AG04449 (cell line): ENCODE results near the gene CDYL2.

Source experiments
- CTCF ChIA-PET: fragments of 350-600 bp; formaldehyde crosslinking; extraction: SDS; loops from one replicate; lab custom pipeline; 2021; ENCODE audit warnings: antibody characterized with exemption; lab: Yijun Ruan, JAX
- POLR2A ChIA-PET: fragments of 400-600, 350-600 bp; formaldehyde crosslinking; extraction: SDS; loops from one replicate; lab custom pipeline; 2020; ENCODE audit warnings: antibody characterized with exemption, inconsistent platforms; lab: Yijun Ruan, JAX
- DNase-seq: peaks from one replicate; pipeline ENCODE4 v3.0.0-alpha.2; 2010; ENCODE audit warnings: low read depth, low spot score
- H3K4me3 ChIP-seq: 2 replicates; pipeline ENCODE4 v1.5.1; 2011; ENCODE audit warnings: low read depth, mild to moderate bottlenecking, control low read depth, low read length
- CTCF ChIP-seq: IDR thresholded peaks from one replicate; pipeline ENCODE4 v1.5.1; 2011; ENCODE audit warnings: mild to moderate bottlenecking, moderate library complexity, low read length, control low read depth, inconsistent platforms; ENCODE audit not compliant: insufficient read depth; ENCODE audit errors: missing control alignments

Gene CDYL2

GRCh38 chr16:80607204-80607603 lies 197.2 kb downstream of the CDYL2 start:
- no peak overlapping the region for H3K4me3 ChIP-seq
- ChIA-PET CTCF (no interaction called here), POLR2A (no interaction called here)
- TF ChIP-seq CTCF = no peak
- DNase-seq = no peak

GRCh38 chr16:80606221-80606766 lies 198.1 kb downstream of the CDYL2 start:
- POLR2A ChIA-PET = no interaction called here
- DNase-seq = no peak
- CTCF ChIA-PET = no interaction called here
- H3K4me3 ChIP-seq = no peak overlapping the region
- no peak for TF ChIP-seq CTCF

GRCh38 chr16:80604600-80605355 lies 199.6 kb downstream of the CDYL2 start:
- no peak for TF ChIP-seq CTCF
- no peak for DNase-seq
- H3K4me3 ChIP-seq = no peak overlapping the region
- CTCF ChIA-PET = no interaction called here
- POLR2A ChIA-PET = no interaction called here

DNA sequence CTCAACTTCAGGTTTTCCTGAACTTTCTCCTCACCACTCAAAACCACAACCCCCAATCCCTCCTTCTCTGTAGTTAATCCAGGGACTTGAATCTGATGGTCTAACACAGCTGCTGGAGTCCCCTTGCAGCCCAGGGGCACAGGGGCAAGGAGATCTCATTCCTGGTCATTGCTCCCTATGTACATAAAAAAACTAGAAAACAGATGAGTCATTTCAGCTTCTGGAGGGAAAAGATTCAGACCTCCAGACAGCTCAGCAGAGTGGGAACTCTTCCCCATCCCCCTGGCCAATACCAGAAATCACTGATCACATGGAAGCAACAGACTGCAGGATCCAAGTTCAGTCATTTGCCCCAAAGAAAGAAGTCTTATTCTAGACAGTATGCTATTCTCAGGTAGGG lies 201.5 kb downstream of the CDYL2 start:
- no peak for TF ChIP-seq CTCF
- POLR2A ChIA-PET = no interaction called here
- CTCF ChIA-PET = interaction anchor here (1.5 kb wide), 1 partner anchor 10 kb away, joined by 4 read pairs; no protein-coding TSS in a partner anchor
- H3K4me3 ChIP-seq = no peak overlapping the region
- no peak for DNase-seq

DNA sequence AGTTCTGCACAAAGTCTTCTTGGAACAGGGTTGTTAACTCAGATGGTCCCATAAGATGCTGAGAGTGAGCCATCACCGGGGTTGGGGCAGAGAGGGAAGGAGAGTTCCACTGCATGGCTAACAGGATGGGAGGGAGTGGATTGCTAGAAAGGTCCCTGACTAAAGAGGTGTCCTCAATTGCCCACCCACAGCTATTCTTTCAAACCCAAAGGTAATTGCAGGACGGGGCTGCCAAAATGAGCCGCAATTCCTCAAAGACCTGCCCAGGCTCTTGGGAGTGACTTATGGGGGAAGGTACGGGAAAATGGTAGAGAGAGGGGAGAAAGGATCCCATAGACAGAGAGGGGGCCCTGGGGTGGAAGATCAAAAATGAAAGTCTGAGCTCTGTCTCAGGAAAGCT lies 203.2 kb downstream of the CDYL2 start:
- CTCF ChIA-PET = no interaction called here
- DNase-seq = no peak
- POLR2A ChIA-PET = no interaction called here

More for the DNA sequence above, 203.2 kb downstream of the CDYL2 start:
- H3K4me3 ChIP-seq = no peak overlapping the region
- TF ChIP-seq CTCF = no peak
